NCI-H1105 (cell line): ENCODE results near the gene APBA2.
"Not testable (repeated sequence)": the region's sequence is repeated elsewhere in the genome, so short reads cannot be mapped to it uniquely, and the experiment has no call there.

Experiments
- DNase-seq: peaks from one replicate; lab custom pipeline; 2025; lab: John Stamatoyannopoulos, UW

APBA2 gene

GRCh38 chr15:29087521-29088285 is 201.9 kb downstream of the APBA2 start:
- no peak for DNase-seq

DNA sequence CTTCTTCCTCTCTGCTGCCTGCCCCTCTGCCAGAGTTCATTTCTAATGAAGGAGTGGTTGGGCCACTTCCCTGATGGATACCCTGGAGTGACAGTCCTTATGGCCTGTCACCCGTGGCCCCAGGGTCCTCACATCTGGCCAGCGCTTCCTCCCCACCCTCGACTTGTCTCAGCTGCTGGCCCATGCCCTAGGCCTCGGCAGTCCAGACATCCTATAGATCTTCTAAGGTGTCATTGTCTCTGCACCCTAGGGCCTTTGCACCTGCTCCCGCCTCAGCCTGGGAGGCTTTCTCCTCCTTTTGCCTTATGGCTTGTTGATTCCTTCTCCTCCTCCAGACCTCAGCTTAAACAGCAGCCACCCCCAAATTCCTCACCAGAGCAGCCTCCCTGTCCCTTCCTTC is 202.9 kb downstream of the APBA2 start:
- no peak for DNase-seq

DNA sequence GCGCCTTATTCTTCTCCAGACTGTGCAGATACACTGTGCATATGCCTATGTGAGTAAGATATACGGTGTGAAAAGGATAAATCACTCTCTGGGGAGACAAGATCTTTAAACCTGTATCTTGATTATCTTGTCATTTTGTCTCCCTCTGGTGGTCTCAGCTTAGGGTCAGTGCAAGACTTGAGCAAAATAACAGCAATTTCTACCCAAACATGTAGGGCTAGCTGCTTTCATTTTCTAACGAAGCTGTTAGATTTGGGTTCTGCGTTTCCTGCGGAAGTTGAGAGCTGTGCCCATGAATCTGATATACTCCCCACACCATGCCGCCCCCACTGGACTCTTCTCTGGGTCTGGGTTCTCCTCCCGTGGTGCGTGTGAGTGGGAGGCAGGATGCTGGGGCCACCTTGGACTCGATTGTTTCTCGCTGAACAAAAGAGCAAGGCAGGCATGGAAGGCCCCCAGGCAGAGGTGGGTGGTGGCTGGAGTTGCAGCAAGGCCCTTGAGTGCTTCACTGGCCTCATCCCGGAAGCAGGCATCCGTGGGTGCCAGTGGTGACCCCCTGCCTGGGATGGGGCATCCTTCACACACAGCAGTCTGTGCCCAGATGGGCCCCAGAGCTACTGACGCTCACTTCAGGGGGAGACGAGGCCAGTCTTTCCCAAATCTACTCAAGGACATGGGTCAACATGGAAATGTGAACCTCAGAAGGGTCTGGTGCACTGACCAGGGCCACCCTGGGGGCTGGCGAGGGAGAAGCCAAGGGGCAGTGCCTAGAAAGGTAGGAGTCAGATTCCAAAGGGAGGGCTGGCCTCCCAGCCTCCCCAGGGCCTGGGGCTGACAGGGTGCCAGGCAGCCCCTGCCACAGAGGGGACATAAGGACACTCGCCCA is 204.2 kb downstream of the APBA2 start:
- DNase-seq, result no peak

- DNase-seq, result no peak
These were observed 205.1 kb downstream of the APBA2 start for GRCh38 chr15:29090617-29091466.

DNA sequence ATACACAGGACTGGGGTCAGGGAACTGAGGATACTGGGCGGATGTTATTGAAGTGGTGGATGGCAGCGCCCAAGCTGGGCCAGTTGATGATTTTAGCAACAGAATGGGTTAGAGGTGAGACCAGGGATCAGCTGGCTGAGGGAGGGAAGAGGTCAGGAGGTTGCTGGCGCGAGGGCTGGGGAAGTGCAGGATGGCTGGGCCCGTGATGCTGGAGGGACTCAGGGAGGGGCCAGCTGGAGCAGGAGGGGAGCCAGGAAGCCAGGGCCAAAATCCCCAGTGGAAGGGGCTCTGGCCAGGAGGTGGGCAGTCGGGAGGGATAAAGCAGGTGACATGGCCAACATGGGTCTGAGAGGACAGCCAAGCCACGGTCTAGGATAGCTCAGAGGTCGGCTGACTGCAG is 205.9 kb downstream of the APBA2 start:
- no peak for DNase-seq

GRCh38 chr15:29092376-29093064 is 206.7 kb downstream of the APBA2 start:
- no peak for DNase-seq

DNA sequence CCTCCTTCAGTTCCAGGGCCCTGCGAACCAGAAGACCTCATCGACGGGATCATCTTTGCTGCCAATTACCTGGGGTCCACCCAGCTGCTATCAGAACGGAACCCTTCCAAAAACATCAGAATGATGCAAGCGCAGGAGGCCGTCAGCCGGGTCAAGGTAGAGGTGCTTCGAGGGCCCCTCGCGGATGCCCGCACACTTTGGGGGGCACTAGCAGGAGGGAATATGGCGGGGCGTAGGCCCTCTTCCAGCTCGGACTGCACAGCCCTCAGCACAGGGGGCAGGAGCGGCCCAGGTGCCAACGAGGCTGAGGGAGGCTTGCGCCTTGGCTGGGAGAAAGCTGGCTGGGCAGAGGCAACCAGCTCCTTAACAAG is 207.3 kb downstream of the APBA2 start:
- no peak for DNase-seq

GRCh38 chr15:29093696-29094343 is 208.0 kb downstream of the APBA2 start:
- no peak for DNase-seq

DNA sequence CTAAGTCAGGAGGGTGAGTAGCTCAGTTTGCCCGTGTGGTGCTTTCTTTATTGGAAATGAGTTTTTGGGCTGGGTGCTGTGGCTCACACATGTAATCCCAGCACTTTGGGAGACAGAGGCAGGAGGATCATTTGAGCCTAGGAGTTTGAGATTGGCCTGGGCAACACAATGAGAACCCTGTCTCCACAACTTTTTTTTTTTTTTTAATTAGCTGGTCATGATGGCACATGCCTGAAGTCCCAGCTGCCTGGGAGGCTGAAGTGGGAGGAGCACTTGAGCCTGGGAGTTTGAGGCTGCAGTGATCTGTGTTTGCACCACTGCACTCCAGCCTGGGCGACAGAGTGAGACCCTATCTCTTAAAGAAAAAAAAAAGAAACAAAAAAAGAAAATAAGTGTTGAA is 208.9 kb downstream of the APBA2 start:
- DNase-seq, result peak; percentile 22

DNA sequence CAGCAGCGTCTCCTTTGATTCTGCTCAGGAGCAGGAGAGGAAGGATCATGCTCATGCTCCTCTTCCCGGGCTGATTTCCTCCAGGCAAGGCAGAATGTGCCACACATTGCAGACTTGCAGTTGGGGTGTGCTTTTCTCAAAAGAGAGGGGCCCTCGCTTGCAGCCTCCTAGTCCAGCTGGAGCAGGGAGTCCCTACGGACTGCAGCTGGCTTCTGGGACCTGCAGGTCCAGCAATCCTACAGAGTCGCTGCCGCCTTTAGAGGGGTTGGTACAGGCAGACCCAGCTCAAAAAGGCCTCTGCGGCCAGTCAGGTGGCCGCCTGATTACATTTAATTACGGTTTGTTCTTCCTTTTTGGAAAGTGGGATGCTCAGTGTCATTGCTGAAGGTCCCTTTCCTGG is 210.0 kb downstream of the APBA2 start:
- no peak for DNase-seq

DNA sequence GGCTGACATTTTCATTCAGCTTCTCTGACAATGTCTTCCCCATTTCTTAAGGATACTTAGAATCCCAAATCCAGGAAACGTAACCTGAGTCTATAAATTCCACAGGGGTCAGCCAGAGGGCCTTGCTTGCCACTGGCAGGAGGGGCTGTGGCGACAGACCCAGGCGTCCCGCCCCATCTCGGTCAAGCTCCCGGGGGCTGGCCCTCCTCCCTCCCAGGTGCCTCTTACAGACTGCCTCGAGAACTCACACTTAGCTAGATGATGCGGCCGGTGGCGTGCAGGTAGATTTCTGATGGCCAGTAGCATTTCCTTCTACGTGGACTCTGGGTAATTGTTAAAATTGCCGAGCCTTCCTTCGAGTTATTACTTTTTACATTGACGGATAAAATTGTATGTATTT is 211.4 kb downstream of the APBA2 start:
- DNase-seq, result no peak

GRCh38 chr15:29097971-29098370 is 212.2 kb downstream of the APBA2 start:
- DNase-seq, result no peak

DNA sequence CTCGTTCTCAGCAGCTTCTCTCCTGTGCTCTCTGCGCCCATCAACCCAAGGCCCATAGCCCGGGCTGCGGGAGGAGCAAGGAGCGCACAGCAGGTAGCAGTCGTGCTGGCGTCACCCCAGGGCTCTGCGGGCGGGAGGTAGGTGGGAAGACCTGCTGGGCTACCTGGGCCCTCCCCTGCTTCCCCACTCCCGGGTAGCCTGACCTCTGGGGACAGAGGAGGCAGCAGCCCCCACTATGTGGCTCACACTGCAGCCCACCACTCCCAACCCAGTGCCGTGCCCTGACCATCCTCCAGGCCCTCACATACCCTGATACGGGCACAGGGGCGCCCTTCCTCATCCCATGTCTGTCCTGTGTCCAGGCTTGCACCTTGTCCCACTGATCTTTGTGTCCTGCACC is 212.9 kb downstream of the APBA2 start:
- no peak for DNase-seq

GRCh38 chr15:29099131-29099880 is 213.5 kb downstream of the APBA2 start:
- no peak for DNase-seq

- DNase-seq, result no peak
These were observed 214.8 kb downstream of the APBA2 start for GRCh38 chr15:29100486-29101000.

- no peak for DNase-seq
These were observed 215.7 kb downstream of the APBA2 start for GRCh38 chr15:29101491-29101890.

DNA sequence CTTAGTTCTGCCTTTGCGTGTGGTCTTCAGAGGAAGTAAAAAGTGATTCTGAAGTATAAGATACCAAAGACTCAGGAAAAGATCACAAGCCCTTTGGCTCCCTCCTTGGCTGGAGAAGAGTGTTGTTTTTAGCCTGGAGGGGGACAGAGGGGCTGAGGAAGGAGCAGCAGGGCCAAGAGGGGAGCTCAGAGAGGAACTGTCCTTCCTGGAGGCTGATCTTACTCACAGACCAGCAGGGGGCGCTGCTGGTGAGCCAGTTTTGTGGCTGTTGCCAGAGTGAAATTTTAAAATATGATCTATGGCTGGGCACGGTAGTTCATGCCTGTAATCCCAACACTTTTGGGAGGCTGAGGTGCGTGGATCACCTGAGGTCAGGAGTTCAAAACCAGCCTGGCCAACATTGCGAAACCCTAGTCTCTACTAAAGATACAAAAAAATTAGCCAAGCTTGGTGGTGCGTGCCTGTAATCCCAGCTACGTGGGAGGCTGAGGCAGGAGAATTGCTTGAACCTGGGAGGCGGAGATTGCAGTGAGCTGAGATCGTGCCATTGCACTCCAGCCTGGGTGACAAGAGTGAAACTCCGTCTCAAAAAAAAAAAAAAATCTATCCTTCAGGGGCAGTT is 216.5 kb downstream of the APBA2 start:
- DNase-seq, result not testable (repeated sequence)

- DNase-seq, result no peak
These were observed 217.4 kb downstream of the APBA2 start for GRCh38 chr15:29102911-29103823.
